Uterus (tissue), 4 donors: ENCODE measurements around the gene GRIK3. TPM values are rescaled to one million over a fixed set of nuclear protein-coding genes. Genes with fewer than 3 reads are reported as not detected.
"Not testable (repeated sequence)": the region's sequence is repeated elsewhere in the genome, so short reads cannot be mapped to it uniquely, and the experiment has no call there.

Experiments used
- DNase-seq, 2 donors: peaks; one replicate each; pipeline ENCODE4 v3.0.0-alpha.2; 2019 to 2020
- H3K27ac ChIP-seq, 2 donors: fragments of 200-600 bp; sonication (generic); 1 replicate in 1 of 2; 2 replicates in 1 of 2; pipeline ENCODE4 v1.5.1; 2016 to 2018
- H3K27me3 ChIP-seq, 2 donors: fragments of 200-600 bp; sonication (generic); one replicate each; pipeline ENCODE4 v1.5.1; 2018 to 2019; ENCODE audit warnings: control low read depth in 1 of 2
- H3K36me3 ChIP-seq, 2 donors: fragments of 200-600 bp; sonication (generic); one replicate each; pipeline ENCODE4 v1.5.1; 2019; ENCODE audit warnings: control low read depth in 1 of 2
- H3K4me1 ChIP-seq, 2 donors: fragments of 200-600 bp; sonication (generic); one replicate each; pipeline ENCODE4 v1.5.1; 2018 to 2019; ENCODE audit warnings: control low read depth in 1 of 2
- H3K4me3 ChIP-seq, 2 donors: fragments of 200-600 bp; sonication (generic); 1 replicate in 1 of 2; 2 replicates in 1 of 2; pipeline ENCODE4 v1.5.1; 2018 to 2019; ENCODE audit warnings: mild to moderate bottlenecking in 1 of 2
- H3K9me3 ChIP-seq, 2 donors: fragments of 200-600 bp; sonication (generic); one replicate each; pipeline ENCODE4 v1.5.1; 2019; ENCODE audit warnings: control low read depth in 1 of 2
- POLR2A ChIP-seq, 2 donors: fragments of 450-650 bp; IDR thresholded peaks; one replicate each; pipeline ENCODE4 v1.6.1; 2016; ENCODE audit warnings: antibody characterized with exemption in 2 of 2, mild to moderate bottlenecking in 1 of 2, moderate library complexity in 1 of 2
- intact Hi-C: fragments of 100-400 bp; cut with DNase I; formaldehyde crosslinking; loops from one replicate; pipeline ENCODE4 v1.15.1; 2023; ENCODE audit warnings: low total_unique reads
- total RNA-seq, 4 donors: library from RNA; depleted of rRNA in 3 of 4; stranded (reverse); fragments of >200 nt in 3 of 4; gene quantifications; one replicate each; pipeline versions ENCODE4 v1.1.0 to v1.2.4, GENCODE V29; 2014 to 2023
- TF ChIP-seq, protein P1 (sequence below), 4 experiments: fragments of 200-600 bp in 2 of 4; fragments of 450-650 bp in 2 of 4; sonication (generic) in 2 of 4; IDR thresholded peaks; one replicate each; pipeline ENCODE4 v1.5.1; 2016 to 2019; ENCODE audit warnings: antibody characterized with exemption in 4 of 4, mild to moderate bottlenecking in 2 of 4, moderate library complexity in 1 of 4
- donor health status: DM: yes; HTN: yes; CAD: no.

The GRIK3 gene
- total RNA-seq, 4 donors from 2014 or later, result 0.52 to 1.6 TPM; not detected in 2

DNA sequence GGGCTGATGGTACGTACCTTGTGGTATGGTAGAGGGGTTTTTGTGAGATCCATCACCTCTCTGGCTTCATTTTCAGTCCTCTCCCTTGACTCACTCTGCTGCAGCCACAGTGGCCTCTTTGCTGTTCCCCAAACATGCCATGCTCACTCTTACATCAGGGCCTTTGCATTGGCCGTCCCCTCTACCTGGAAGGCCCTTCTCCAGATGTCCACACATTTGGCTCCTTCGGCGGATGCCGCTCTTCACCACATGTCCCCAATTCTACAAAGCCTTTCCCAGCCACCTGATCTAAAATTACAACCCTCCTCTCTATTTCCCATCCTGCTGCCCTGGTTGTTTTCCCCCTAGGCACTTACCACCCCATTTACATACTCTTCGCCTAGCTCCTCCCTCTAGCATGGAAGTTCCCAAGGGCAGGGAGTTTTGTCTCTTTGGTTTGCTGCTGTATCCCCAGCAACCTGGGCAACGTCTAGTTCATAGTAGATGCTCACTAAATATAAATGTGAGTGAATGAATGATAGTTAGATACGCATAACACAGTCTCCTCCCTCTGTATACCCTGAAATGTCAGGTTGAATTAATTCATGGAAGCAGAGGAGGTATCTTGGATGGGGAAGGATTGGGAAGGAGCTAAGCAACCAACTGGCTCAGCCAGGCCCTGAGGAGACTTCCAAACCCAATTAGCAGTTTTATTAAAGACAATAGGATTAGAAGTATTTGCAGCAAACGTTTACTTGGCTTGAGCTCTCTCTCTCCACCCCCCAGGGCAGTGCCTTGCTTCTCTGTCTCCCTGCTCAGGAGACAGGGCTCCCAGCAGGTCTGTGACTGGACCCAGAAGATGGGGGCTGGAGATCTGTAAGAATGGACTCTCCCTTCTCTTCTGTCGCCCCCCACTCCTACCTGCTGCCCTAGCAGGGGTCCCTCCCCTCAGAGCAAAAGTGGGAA is 264.2 kb downstream of the GRIK3 start:
- intact Hi-C loops, result no loop called here
- Histone ChIP-seq H3K27me3 (no peaks in the 10 kb centered on the region), H3K36me3 (no peaks in the 10 kb centered on the region), H3K27ac (no peak overlapping the region), H3K4me1 (no peaks in the 10 kb centered on the region), H3K9me3 (no peaks in the 10 kb centered on the region), H3K4me3 (no peak overlapping the region)
- TF ChIP-seq POLR2A (IDR thresholded peaks at IDR 0.05), result no peak
- TF ChIP-seq, protein P1, sequence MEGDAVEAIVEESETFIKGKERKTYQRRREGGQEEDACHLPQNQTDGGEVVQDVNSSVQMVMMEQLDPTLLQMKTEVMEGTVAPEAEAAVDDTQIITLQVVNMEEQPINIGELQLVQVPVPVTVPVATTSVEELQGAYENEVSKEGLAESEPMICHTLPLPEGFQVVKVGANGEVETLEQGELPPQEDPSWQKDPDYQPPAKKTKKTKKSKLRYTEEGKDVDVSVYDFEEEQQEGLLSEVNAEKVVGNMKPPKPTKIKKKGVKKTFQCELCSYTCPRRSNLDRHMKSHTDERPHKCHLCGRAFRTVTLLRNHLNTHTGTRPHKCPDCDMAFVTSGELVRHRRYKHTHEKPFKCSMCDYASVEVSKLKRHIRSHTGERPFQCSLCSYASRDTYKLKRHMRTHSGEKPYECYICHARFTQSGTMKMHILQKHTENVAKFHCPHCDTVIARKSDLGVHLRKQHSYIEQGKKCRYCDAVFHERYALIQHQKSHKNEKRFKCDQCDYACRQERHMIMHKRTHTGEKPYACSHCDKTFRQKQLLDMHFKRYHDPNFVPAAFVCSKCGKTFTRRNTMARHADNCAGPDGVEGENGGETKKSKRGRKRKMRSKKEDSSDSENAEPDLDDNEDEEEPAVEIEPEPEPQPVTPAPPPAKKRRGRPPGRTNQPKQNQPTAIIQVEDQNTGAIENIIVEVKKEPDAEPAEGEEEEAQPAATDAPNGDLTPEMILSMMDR (IDR thresholded peaks at IDR 0.05), result no peak
- DNase-seq, result no peak

DNA sequence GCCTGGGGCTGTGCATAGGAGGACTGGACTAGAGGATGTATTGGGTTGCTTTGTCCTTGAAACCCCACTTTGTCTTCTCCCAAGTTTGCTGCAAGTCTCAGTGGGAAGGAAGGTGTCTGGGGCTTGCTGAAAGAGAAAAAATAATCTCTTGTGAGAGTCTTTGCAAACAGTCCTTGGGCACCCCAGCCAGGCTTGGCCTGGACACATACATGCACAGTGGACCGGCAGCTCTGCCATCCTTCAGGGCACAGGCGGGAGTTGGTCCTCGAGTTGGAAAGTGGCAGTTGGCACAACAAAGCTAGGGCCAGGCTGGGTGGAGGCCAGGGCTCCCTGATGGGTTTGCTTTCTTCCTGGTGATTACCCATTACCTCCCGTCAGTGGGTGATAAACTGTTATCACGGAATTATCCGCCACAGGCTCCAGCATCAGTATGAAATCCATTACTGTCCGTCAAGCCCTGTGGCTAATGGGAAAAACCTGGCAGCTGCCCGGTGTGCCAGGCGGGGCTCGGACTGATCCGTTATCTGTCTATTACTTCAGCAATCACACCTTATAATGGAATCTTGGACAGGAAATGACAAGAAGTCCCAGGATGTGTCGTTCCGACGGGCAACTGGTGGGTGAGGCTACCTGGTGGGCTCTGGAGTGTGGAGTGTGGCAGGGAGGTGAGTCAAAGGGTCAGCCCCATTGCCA is 265.7 kb downstream of the GRIK3 start:
- no peaks in the 10 kb centered on the region for H3K9me3 ChIP-seq
- no peaks in the 10 kb centered on the region for H3K27me3 ChIP-seq
- no peak for TF ChIP-seq POLR2A (IDR thresholded peaks at IDR 0.05)
- TF ChIP-seq, protein P1 (IDR thresholded peaks at IDR 0.05), result no peak
- DNase-seq, result no peak
- H3K27ac ChIP-seq, result no peak overlapping the region
- no peaks in the 10 kb centered on the region for H3K4me1 ChIP-seq
- intact Hi-C loops, result no loop called here
- H3K36me3 ChIP-seq, result no peaks in the 10 kb centered on the region
- H3K4me3 ChIP-seq, result no peak overlapping the region

DNA sequence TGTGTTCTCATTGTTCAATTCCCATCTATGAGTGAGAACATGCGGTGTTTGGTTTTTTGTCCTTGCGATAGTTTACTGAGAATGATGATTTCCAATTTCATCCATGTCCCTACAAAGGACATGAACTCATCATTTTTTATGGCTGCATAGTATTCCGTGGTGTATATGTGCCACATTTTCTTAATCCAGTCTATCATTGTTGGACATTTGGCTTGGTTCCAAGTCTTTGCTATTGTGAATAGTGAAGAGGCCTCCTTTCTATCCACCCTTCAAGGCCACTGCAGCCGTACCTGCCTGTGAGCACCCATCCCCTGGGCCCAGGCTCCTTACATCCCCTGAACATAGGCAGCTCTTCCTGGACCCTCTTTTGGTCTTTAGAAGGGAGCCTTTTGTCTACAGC is 266.9 kb downstream of the GRIK3 start:
- H3K27me3 ChIP-seq, intact Hi-C loops, H3K9me3 ChIP-seq, H3K4me3 ChIP-seq, H3K4me1 ChIP-seq, H3K36me3 ChIP-seq, H3K27ac ChIP-seq, DNase-seq: not testable (repeated sequence)

DNA sequence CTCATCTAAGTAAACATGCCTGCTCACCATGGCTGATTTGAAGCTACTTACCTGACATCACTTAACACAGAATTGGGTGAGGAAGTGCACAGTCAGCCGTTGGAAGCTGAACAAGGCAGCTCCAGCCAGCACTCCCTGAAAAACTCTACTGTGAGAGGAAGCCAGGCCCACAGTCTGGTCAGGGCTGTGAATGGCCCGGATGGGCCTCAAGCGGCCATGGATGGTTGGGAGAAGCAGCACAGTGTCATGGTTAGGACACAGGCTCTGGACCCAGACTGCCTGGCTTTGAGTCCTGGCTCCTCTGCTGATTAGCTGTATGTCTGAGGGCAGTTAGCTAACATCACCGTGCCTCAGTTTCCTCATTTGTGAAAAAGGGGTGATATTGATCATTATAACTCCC is 267.8 kb downstream of the GRIK3 start:
- DNase-seq, result no peak
- H3K4me3 ChIP-seq, result no peak overlapping the region
- no peaks in the 10 kb centered on the region for H3K9me3 ChIP-seq
- no peaks in the 10 kb centered on the region for H3K4me1 ChIP-seq
- no peaks in the 10 kb centered on the region for H3K36me3 ChIP-seq
- intact Hi-C loops, result no loop called here
- no peaks in the 10 kb centered on the region for H3K27me3 ChIP-seq
- no peak overlapping the region for H3K27ac ChIP-seq
- TF ChIP-seq POLR2A (IDR thresholded peaks at IDR 0.05), result no peak
- TF ChIP-seq, protein P1 (IDR thresholded peaks at IDR 0.05), result no peak

DNA sequence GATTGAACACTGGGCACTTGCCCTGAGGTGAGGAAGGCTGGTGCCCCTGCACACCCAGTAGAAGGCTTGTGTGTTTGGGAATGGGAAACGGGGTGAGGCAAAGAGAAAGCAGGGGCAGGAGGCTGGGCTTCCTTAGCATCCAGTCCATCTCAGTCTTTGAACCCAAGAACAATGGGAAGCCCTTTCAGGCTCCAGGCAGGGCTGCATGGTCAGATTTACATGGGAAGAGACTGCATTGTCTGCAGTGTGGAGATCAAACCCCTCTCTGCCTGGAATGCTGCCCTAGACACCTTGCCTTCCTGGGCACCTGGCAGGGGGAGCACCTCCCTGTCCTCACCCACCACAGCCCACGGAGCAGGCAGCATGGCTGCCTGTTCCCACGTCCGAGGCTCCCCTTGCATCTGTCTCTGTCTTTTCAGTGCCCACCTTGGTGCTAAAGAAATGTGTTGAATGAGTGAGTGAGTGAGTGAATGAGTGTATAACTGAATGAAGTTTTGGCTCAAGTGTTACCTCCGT is 268.5 kb downstream of the GRIK3 start:
- intact Hi-C loops, result no loop called here
- TF ChIP-seq, protein P1 (IDR thresholded peaks at IDR 0.05), result no peak
- TF ChIP-seq POLR2A (IDR thresholded peaks at IDR 0.05), result no peak
- Histone ChIP-seq H3K4me3 (no peak overlapping the region), H3K27ac (no peak overlapping the region), H3K36me3 (no peaks in the 10 kb centered on the region), H3K9me3 (no peaks in the 10 kb centered on the region), H3K27me3 (no peaks in the 10 kb centered on the region), H3K4me1 (no peaks in the 10 kb centered on the region)
- DNase-seq, result no peak
